Skeletal muscle satellite cell (primary cell): Measurements from ENCODE around the gene PXK.
A peak's percentile ranks its signal among the peaks of the same experiment; 100 is the strongest.

Experiments used
- H3K27me3 ChIP-seq: 2 replicates; pipeline ENCODE4 v1.7.0; 2013; ENCODE audit warnings: low read length; ENCODE audit not compliant: control insufficient read depth, insufficient read depth
- H3K36me3 ChIP-seq: 2 replicates; pipeline ENCODE4 v1.7.0; 2013; ENCODE audit warnings: mild to moderate bottlenecking, control low read depth, low read length; ENCODE audit not compliant: insufficient read depth
- H3K4me1 ChIP-seq: 2 replicates; pipeline ENCODE4 v1.7.0; 2013; ENCODE audit warnings: low read length; ENCODE audit not compliant: control insufficient read depth, insufficient read depth
- H3K4me2 ChIP-seq: 2 replicates; pipeline ENCODE4 v1.7.0; 2013; ENCODE audit warnings: mild to moderate bottlenecking, low read length
- H3K4me3 ChIP-seq: 2 replicates; pipeline ENCODE4 v1.7.0; 2013; ENCODE audit warnings: low read length
- H3K9ac ChIP-seq: 2 replicates; pipeline ENCODE4 v1.7.0; 2013; ENCODE audit warnings: mild to moderate bottlenecking, low read depth, low read length, moderate library complexity
- H3K9me3 ChIP-seq: replicated peaks from 2 replicates; pipeline ENCODE4 v1.7.0; 2013; ENCODE audit warnings: mild to moderate bottlenecking, control low read depth, low read length

PXK gene

GRCh38 chr3:58369876-58370275 lies 37.2 kb downstream of the PXK start:
- H3K9me3 ChIP-seq: no peaks in the 10 kb centered on the region
- no peaks in the 10 kb centered on the region for H3K27me3 ChIP-seq
- H3K9ac ChIP-seq: no peak overlapping the region
- H3K36me3 ChIP-seq: no peaks in the 10 kb centered on the region
- no peaks in the 10 kb centered on the region for H3K4me1 ChIP-seq
- no peak overlapping the region for H3K4me3 ChIP-seq
- H3K4me2 ChIP-seq: no peak overlapping the region

GRCh38 chr3:58370407-58370806 lies 37.7 kb downstream of the PXK start:
- Histone ChIP-seq H3K36me3 (no peaks in the 10 kb centered on the region), H3K4me2 (no peak overlapping the region), H3K27me3 (no peaks in the 10 kb centered on the region), H3K9me3 (no peaks in the 10 kb centered on the region), H3K9ac (no peak overlapping the region), H3K4me3 (no peak overlapping the region), H3K4me1 (no peaks in the 10 kb centered on the region)

GRCh38 chr3:58371754-58372153 lies 39.1 kb downstream of the PXK start:
- H3K4me2 ChIP-seq: no peak overlapping the region
- no peaks in the 10 kb centered on the region for H3K9me3 ChIP-seq
- no peaks in the 10 kb centered on the region for H3K27me3 ChIP-seq
- H3K9ac ChIP-seq: no peak overlapping the region
- H3K4me1 ChIP-seq: no peaks in the 10 kb centered on the region
- no peak overlapping the region for H3K4me3 ChIP-seq
- H3K36me3 ChIP-seq: no peaks in the 10 kb centered on the region

- Histone ChIP-seq H3K36me3 (no peaks in the 10 kb centered on the region), H3K4me3 (no peak overlapping the region), H3K4me2 (no peak overlapping the region), H3K4me1 (no peaks in the 10 kb centered on the region), H3K27me3 (no peaks in the 10 kb centered on the region), H3K9ac (no peak overlapping the region), H3K9me3 (no peaks in the 10 kb centered on the region)
These were observed 42.6 kb downstream of the PXK start for GRCh38 chr3:58375254-58375653.

- H3K4me3 ChIP-seq: no peak overlapping the region
- no peaks in the 10 kb centered on the region for H3K9me3 ChIP-seq
- no peaks in the 10 kb centered on the region for H3K27me3 ChIP-seq
- H3K4me2 ChIP-seq: no peak overlapping the region
- no peak overlapping the region for H3K9ac ChIP-seq
- H3K4me1 ChIP-seq: no peaks in the 10 kb centered on the region
- no peaks in the 10 kb centered on the region for H3K36me3 ChIP-seq
These were observed 44.5 kb downstream of the PXK start for GRCh38 chr3:58377168-58377567.

- Histone ChIP-seq H3K36me3 (no peaks in the 10 kb centered on the region), H3K4me2 (no peak overlapping the region), H3K27me3 (no peaks in the 10 kb centered on the region), H3K9me3 (no peaks in the 10 kb centered on the region), H3K4me3 (no peak overlapping the region), H3K9ac (no peak overlapping the region), H3K4me1 (no peaks in the 10 kb centered on the region)
These were observed 45.1 kb downstream of the PXK start for GRCh38 chr3:58377750-58378149.

GRCh38 chr3:58379351-58380073 lies 46.8 kb downstream of the PXK start:
- no peaks in the 10 kb centered on the region for H3K27me3 ChIP-seq
- peaks cover 13% of the 10 kb centered on the region for H3K4me1 ChIP-seq
- H3K4me3 ChIP-seq: no peak overlapping the region
- no peaks in the 10 kb centered on the region for H3K36me3 ChIP-seq
- H3K4me2 ChIP-seq: no peak overlapping the region
- H3K9ac ChIP-seq: no peak overlapping the region
- no peaks in the 10 kb centered on the region for H3K9me3 ChIP-seq

GRCh38 chr3:58383476-58383875 lies 50.8 kb downstream of the PXK start:
- Histone ChIP-seq H3K9me3 (no peaks in the 10 kb centered on the region), H3K27me3 (no peaks in the 10 kb centered on the region), H3K36me3 (no peaks in the 10 kb centered on the region), H3K9ac (peak overlapping the region; percentile 30), H3K4me3 (no peak overlapping the region), H3K4me1 (peaks cover 39% of the 10 kb centered on the region), H3K4me2 (peak overlapping the region; percentile 42)

GRCh38 chr3:58383904-58384303 lies 51.2 kb downstream of the PXK start:
- peak overlapping the region; percentile 43 for H3K9ac ChIP-seq
- no peaks in the 10 kb centered on the region for H3K27me3 ChIP-seq
- H3K4me3 ChIP-seq: no peak overlapping the region
- peak overlapping the region; percentile 42 for H3K4me2 ChIP-seq
- no peaks in the 10 kb centered on the region for H3K36me3 ChIP-seq
- peaks cover 43% of the 10 kb centered on the region for H3K4me1 ChIP-seq
- H3K9me3 ChIP-seq: no peaks in the 10 kb centered on the region

GRCh38 chr3:58384381-58385090 lies 51.8 kb downstream of the PXK start:
- Histone ChIP-seq H3K4me2 (peak overlapping the region; percentile 42), H3K27me3 (no peaks in the 10 kb centered on the region), H3K36me3 (no peaks in the 10 kb centered on the region), H3K9ac (peak overlapping the region; percentile 43), H3K4me1 (peaks cover 46% of the 10 kb centered on the region), H3K9me3 (no peaks in the 10 kb centered on the region), H3K4me3 (no peak overlapping the region)

- H3K4me2 ChIP-seq: no peak overlapping the region
- H3K4me1 ChIP-seq: peaks cover 51% of the 10 kb centered on the region
- no peaks in the 10 kb centered on the region for H3K27me3 ChIP-seq
- H3K36me3 ChIP-seq: peaks cover 3% of the 10 kb centered on the region
- H3K9me3 ChIP-seq: no peaks in the 10 kb centered on the region
- H3K9ac ChIP-seq: peak overlapping the region; percentile 31
- no peak overlapping the region for H3K4me3 ChIP-seq
These were observed 54.1 kb downstream of the PXK start for GRCh38 chr3:58386626-58387365.
